NOMO-1 treated with DMSO at 0.1 percent for 48 hours (cell line): ENCODE measurements around the gene RNF181.
"Not testable (repeated sequence)": the region's sequence is repeated elsewhere in the genome, so short reads cannot be mapped to it uniquely, and the experiment has no call there.

Experiments used
- DNase-seq: peaks from one replicate; lab custom pipeline; 2025; ENCODE audit not compliant: unreplicated experiment; lab: John Stamatoyannopoulos, UW

The RNF181 gene

DNA sequence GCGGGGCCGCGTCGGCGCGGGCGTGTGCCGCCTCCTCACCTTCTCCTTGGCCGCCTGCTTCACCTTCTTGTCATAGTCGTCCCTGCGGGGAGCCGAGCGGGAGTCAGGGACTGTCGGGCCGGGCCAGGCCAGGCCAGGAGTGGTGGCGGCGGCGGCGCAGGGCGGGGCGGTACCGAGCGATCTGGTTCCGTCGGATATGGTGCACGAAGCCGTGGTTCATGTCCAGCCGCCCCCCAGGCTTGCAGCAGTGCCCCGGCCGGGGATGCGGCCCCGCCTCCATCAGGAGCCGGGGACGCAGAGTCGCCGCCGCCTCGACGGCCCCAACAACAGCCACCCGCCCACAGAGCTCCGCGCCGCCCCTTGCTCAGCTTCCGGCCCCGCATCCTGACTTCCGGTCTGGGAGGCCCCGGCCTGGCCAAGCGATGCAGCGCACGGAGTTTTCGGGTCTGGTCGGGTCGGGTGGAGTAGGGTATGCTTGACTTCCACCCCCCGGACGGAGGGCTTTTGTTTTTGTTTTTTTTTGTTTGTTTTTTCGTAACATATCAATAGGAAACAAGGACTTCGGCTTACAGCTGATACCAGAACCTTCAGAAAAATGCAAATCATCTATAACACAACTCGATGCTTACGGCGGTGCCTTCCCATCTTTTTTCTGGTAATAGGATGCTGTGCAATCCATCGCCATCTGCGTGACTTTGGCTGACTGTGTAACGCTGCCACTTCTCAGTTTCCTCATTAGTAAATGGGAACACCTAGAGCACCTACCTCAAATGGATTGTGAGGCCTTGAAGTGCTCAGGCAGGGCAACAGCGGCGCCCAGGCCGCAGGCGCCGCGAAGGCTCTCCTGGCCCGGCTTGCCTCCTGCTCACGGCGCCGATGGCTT lies 16.4 kb downstream of the RNF181 start, which contains the start of gene C2orf68:
Gene C2orf68 (minus strand): TSS at position 362 of the 883 bp plus-strand sequence. CDS start 82 bp downstream, at position 280.
- DNase-seq, result peak; percentile 88

GRCh38 chr2:85613717-85614515 lies 18.4 kb downstream of the RNF181 start:
- no peak for DNase-seq

GRCh38 chr2:85614757-85615156 lies 19.2 kb downstream of the RNF181 start:
- DNase-seq, result not testable (repeated sequence)

DNA sequence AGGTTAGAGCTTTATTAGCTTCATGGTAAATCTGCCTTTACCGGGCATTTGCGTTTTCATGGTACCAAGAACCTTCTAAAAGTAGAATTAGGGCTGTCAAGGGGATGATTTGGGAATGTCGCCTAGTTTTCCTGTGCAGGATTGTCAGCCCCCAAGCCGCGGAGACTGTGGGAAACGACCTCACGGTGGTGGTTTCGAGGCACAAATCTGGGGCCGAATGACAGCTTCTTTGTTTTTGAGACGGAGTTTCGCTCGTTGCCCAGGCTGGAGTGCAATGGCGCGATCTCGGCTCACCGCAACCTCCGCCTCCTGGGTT lies 19.8 kb downstream of the RNF181 start:
- no peak for DNase-seq

DNA sequence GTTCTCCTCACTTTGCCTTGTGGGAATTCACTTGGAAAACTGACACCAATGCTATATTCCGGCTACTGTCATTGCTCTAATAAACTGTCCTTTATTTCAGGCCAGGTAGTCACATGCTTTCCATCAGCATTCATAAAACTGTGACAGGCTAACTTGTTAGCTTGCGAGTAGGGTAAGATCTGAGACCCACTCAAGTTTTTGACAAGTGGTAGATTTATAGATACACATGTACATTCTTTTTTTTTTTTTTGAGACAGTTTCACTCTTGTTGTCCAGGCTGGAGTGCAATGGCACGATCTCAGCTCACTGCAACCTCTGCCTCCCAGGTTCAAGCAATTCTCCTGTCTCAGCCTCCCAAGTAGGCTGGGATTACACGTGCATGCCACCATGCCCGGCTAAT lies 22.2 kb downstream of the RNF181 start:
- not testable (repeated sequence) for DNase-seq

DNA sequence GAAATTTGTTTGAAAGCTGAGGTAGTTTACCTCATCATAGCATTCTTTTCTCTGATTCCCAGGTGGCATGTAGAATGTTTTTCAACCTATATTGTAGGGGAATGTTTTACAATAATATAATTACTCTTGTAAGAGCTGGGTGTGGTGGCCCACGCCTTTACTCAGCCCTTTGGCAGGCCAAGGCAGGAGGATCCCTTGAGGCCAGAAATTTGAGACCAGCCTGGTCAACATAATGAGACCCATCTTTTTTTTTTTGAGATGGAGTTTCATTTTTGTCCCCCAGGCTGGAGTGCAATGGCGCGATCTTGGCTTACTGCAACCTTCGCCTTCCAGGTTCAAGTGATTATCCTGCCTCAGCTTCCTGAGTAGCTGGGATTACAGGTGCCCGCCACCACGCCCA lies 24.1 kb downstream of the RNF181 start:
- no peak for DNase-seq

- no peak for DNase-seq
Measured at GRCh38 chr2:85621338-85621737, 25.8 kb downstream of the RNF181 start.

- no peak for DNase-seq
Measured at GRCh38 chr2:85623991-85624390, 28.4 kb downstream of the RNF181 start.

- no peak for DNase-seq
Measured at GRCh38 chr2:85628658-85629057, 33.1 kb downstream of the RNF181 start.

DNA sequence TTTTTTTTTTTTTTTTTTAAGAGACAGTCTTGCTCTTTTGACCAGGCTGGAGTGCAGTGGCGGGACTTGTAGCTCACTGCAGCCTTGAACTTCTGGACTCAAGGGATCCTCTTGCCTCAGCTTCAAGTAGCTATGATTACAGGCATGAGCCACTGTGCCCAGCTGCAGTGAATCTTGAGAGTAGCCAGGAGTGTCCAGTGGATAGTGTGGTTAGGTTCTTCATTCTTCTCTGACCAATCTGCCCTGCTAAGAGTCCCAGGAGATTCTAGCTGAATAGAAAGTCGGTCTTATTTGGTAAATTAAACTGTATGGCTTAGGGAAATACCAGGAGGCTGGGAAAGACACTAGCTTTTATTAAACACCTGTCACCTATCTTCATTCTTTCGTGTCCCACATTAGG lies 35.8 kb downstream of the RNF181 start:
- no peak for DNase-seq

DNA sequence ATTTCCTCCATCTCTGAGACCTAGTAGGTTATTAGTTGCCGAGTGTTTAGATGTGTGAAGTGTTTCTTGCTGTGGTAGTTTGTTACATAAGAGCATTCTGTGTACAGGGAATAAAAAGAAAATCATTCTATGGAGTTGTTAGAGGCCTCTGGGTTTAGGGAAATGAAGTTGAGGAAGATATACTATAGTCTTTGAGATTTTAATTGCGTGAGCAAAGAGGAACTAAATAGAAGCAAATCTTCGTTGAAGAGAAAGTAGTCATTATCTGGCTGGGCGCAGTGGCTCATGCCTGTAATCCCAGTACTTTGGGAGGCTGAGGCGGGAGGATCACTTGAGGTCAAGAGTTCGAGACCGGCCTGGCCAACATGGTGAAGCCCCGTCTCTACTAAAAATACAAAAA lies 39.5 kb downstream of the RNF181 start:
- peak; percentile 35 for DNase-seq

DNA sequence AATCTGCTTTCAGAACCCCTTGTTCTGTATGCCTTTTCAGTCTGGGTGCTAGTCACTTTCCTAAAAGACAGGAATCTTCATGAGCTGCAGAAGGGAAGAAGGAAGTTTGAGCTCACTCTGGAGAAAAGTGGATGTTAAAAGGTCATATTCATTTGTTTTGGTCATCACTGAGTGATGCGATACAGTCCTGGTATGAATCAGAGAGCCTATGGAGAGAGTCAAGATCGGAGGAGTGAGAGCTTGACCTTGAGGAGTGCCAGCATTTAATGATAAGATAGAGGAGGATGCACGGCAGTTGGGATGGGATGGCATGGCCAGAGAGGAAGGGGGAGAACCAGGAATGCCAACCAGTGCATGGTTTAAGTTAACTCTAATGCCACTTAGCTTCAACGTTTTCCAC lies 40.1 kb downstream of the RNF181 start:
- DNase-seq, result no peak

- DNase-seq, result no peak
Measured at GRCh38 chr2:85642725-85643124, 47.2 kb downstream of the RNF181 start.

- no peak for DNase-seq
Measured at GRCh38 chr2:85644909-85645308, 49.4 kb downstream of the RNF181 start.

- no peak for DNase-seq
Measured at GRCh38 chr2:85646166-85646565, 50.6 kb downstream of the RNF181 start.
